Measurements from ENCODE around the gene HENMT1. TPM values are rescaled to one million over a fixed set of nuclear protein-coding genes. Genes with fewer than 3 reads are reported as not detected.
A peak's percentile ranks its signal among the peaks of the same experiment; 100 is the strongest.
"Not testable (repeated sequence)": the region's sequence is repeated elsewhere in the genome, so short reads cannot be mapped to it uniquely, and the experiment has no call there.

Gene HENMT1
- 89.1 TPM for polyA plus RNA-seq (2012; ENCODE audit: insufficient read depth, insufficient read length)

- peak; percentile 83 for DNase-seq (ENCODE audit: low read depth, low spot score)
- H3K4me3 ChIP-seq (ENCODE audit: low read length): peak within 1 kb of the TSS; percentile 72
Observed at GRCh38 chr1:108661030-108661609, at the start of gene HENMT1. TSS of gene HENMT1 (minus strand) at chr1:108661093. CDS start at chr1:108659884, 1,209 bp downstream.

GRCh38 chr1:108708691-108709660 is 48.1 kb upstream of the HENMT1 start:
- no peak overlapping the region for H3K4me3 ChIP-seq (ENCODE audit: low read length)
- peak; percentile 54 for DNase-seq (ENCODE audit: low read depth, low spot score)

GRCh38 chr1:108706643-108707042 is 45.8 kb upstream of the HENMT1 start:
- DNase-seq (ENCODE audit: low read depth, low spot score): no peak
- no peak overlapping the region for H3K4me3 ChIP-seq (ENCODE audit: low read length)

GRCh38 chr1:108704496-108704895 is 43.6 kb upstream of the HENMT1 start:
- no peak for DNase-seq (ENCODE audit: low read depth, low spot score)
- H3K4me3 ChIP-seq (ENCODE audit: low read length): no peak overlapping the region

GRCh38 chr1:108703939-108704338 is 43.0 kb upstream of the HENMT1 start:
- H3K4me3 ChIP-seq (ENCODE audit: low read length): peak overlapping the region; percentile 17
- DNase-seq (ENCODE audit: low read depth, low spot score): peak; percentile 37

- DNase-seq (ENCODE audit: low read depth, low spot score); H3K4me3 ChIP-seq (ENCODE audit: low read length): not testable (repeated sequence)
Observed at GRCh38 chr1:108702109-108702508, 41.2 kb upstream of the HENMT1 start.

- DNase-seq (ENCODE audit: low read depth, low spot score): no peak
- no peak overlapping the region for H3K4me3 ChIP-seq (ENCODE audit: low read length)
Observed at GRCh38 chr1:108701176-108701849, 40.4 kb upstream of the HENMT1 start.

GRCh38 chr1:108699375-108700332 is 38.8 kb upstream of the HENMT1 start:
- no peak overlapping the region for H3K4me3 ChIP-seq (ENCODE audit: low read length)
- DNase-seq (ENCODE audit: low read depth, low spot score): no peak

- no peak for DNase-seq (ENCODE audit: low read depth, low spot score)
- H3K4me3 ChIP-seq (ENCODE audit: low read length): no peak overlapping the region
Observed at GRCh38 chr1:108695535-108695934, 34.6 kb upstream of the HENMT1 start.

GRCh38 chr1:108692724-108693655 is 32.1 kb upstream of the HENMT1 start:
- DNase-seq (ENCODE audit: low read depth, low spot score): peak; percentile 93
- H3K4me3 ChIP-seq (ENCODE audit: low read length): peak overlapping the region; percentile 87

- peak within 1 kb of the TSS; percentile 87 for H3K4me3 ChIP-seq (ENCODE audit: low read length)
- peak; percentile 92 for DNase-seq (ENCODE audit: low read depth, low spot score)
Observed at GRCh38 chr1:108691942-108692723, 31.2 kb upstream of the HENMT1 start, which contains the start of gene PRPF38B. TSS of gene PRPF38B (plus strand) at chr1:108692310. CDS start at chr1:108692592, 282 bp downstream.

- peak overlapping the region; percentile 87 for H3K4me3 ChIP-seq (ENCODE audit: low read length)
- no peak for DNase-seq (ENCODE audit: low read depth, low spot score)
Observed at GRCh38 chr1:108691128-108691941, 30.4 kb upstream of the HENMT1 start.

GRCh38 chr1:108686614-108687313 is 25.9 kb upstream of the HENMT1 start:
- DNase-seq (ENCODE audit: low read depth, low spot score): no peak

GRCh38 chr1:108685529-108685928 is 24.6 kb upstream of the HENMT1 start:
- no peak for DNase-seq (ENCODE audit: low read depth, low spot score)
- H3K4me3 ChIP-seq (ENCODE audit: low read length): no peak overlapping the region

More at GRCh38 chr1:108686614-108687313, 25.9 kb upstream of the HENMT1 start:
- H3K4me3 ChIP-seq (ENCODE audit: low read length): no peak overlapping the region

GRCh38 chr1:108681701-108682100 is 20.8 kb upstream of the HENMT1 start:
- DNase-seq (ENCODE audit: low read depth, low spot score); H3K4me3 ChIP-seq (ENCODE audit: low read length): not testable (repeated sequence)

Data from Jurkat, Clone E6-1 (cell line).